OCI-LY1 (cell line): Measurements from ENCODE around the gene CPNE1.
"Not testable (repeated sequence)": the region's sequence is repeated elsewhere in the genome, so short reads cannot be mapped to it uniquely, and the experiment has no call there.

Experiments
- H2AFZ ChIP-seq: fragments of 200-600 bp; sonication (generic), shearing (Covaris generic); 2 replicates; pipeline ENCODE4 v1.6.0; 2014; ENCODE audit warnings: antibody characterized with exemption, mild to moderate bottlenecking, low read length
- H3F3A ChIP-seq: fragments of 200-600 bp; sonication (generic), shearing (Covaris generic); 2 replicates; pipeline ENCODE4 v1.6.0; 2014; ENCODE audit warnings: mild to moderate bottlenecking, antibody characterized with exemption, low read length, moderate library complexity; ENCODE audit not compliant: insufficient read depth
- H3K27ac ChIP-seq: fragments of 200-600 bp; sonication (generic); 2 replicates; pipeline ENCODE4 v1.5.1; 2014; ENCODE audit warnings: low read length, mixed run types, mild to moderate bottlenecking, low read depth; ENCODE audit not compliant: poor library complexity, severe bottlenecking
- H3K27me3 ChIP-seq: fragments of 200-600 bp; sonication (generic); 2 replicates; pipeline ENCODE4 v1.6.0; 2014; ENCODE audit warnings: antibody characterized with exemption, mild to moderate bottlenecking, low read length, moderate library complexity; ENCODE audit not compliant: insufficient read depth
- H3K36me3 ChIP-seq: fragments of 200-600 bp; sonication (generic); 2 replicates; pipeline ENCODE4 v1.6.1; 2014; ENCODE audit warnings: mild to moderate bottlenecking, antibody characterized with exemption, low read length, moderate library complexity, mixed read lengths; ENCODE audit not compliant: insufficient read depth
- H3K4me1 ChIP-seq: fragments of 200-600 bp; sonication (generic); 2 replicates; pipeline ENCODE4 v1.5.1; 2014; ENCODE audit warnings: mild to moderate bottlenecking, low read length, moderate library complexity; ENCODE audit not compliant: insufficient read depth, severe bottlenecking
- H3K4me2 ChIP-seq: fragments of 200-600 bp; sonication (generic), shearing (Covaris generic); 2 replicates; pipeline ENCODE4 v1.6.1; 2014; ENCODE audit warnings: low read length
- H3K4me3 ChIP-seq: fragments of 200-600 bp; sonication (generic); 2 replicates; pipeline ENCODE4 v1.5.1; 2014; ENCODE audit warnings: low read length, low read depth, mild to moderate bottlenecking, mixed read lengths; ENCODE audit not compliant: poor library complexity, severe bottlenecking
- H3K79me2 ChIP-seq: fragments of 200-600 bp; shearing (Covaris generic); 2 replicates; pipeline ENCODE4 v1.6.1; 2016; ENCODE audit warnings: mixed run types, low read length, mixed read lengths; ENCODE audit not compliant: insufficient read depth
- H3K9ac ChIP-seq: fragments of 200-600 bp; sonication (generic), shearing (Covaris generic); 2 replicates; pipeline ENCODE4 v1.6.1; 2014; ENCODE audit warnings: mild to moderate bottlenecking, low read length, mixed read lengths
- H3K9me2 ChIP-seq: fragments of 200-600 bp; sonication (generic), shearing (Covaris generic); 2 replicates; pipeline ENCODE4 v1.6.1; 2014; ENCODE audit warnings: low read depth, mild to moderate bottlenecking, low read length, mixed read lengths
- H3K9me3 ChIP-seq: fragments of 200-600 bp; shearing (Covaris generic); 2 replicates; pipeline ENCODE4 v1.6.1; 2014; ENCODE audit warnings: low read length, mixed read lengths
- H4K20me1 ChIP-seq: fragments of 200-600 bp; sonication (generic), shearing (Covaris generic); 2 replicates; pipeline ENCODE4 v1.6.0; 2016; ENCODE audit warnings: mild to moderate bottlenecking, low read length; ENCODE audit not compliant: insufficient read depth
- EZH2 ChIP-seq: fragments of 200-600 bp; sonication (generic), shearing (Covaris generic); IDR thresholded peaks from 2 replicates; pipeline ENCODE4 v1.8.0; 2017; ENCODE audit warnings: borderline replicate concordance, mixed run types, mild to moderate bottlenecking, antibody characterized with exemption, low read length, moderate library complexity, mixed read lengths
- TF ChIP-seq, protein P1 (sequence below): fragments of 200-600 bp; sonication (generic), shearing (Covaris generic); IDR thresholded peaks from 2 replicates; pipeline ENCODE4 v1.5.1; 2017; ENCODE audit warnings: mild to moderate bottlenecking, antibody characterized with exemption, low read length, moderate library complexity, mixed read lengths

The CPNE1 gene

DNA sequence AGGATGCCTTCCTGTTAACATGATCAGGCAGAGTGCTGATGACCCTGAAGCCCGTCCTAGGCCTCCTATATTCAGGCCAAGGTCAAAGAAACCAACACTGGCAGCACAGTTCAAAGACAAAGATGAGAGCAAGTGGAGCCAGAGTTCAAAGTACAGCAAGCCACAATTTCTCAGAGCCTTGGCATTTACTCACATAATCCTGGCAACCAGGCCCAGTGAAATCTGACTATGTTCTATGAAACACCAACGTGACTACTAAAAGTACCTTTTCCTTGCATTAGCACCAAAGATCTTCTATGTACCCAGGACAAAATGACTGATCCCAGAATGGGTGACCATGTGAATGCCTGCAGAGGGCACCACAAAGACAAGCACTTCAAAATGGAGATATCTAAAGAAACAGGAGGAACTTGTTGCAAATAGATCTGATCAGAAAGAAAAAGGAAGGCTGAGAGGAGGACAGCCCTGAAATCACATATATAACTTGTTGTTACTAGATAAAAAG, 30.6 kb upstream of the CPNE1 start:
- Histone ChIP-seq H4K20me1 (no peaks in the 10 kb centered on the region), H3K27me3 (no peaks in the 10 kb centered on the region), H3K36me3 (peaks cover 18% of the 10 kb centered on the region; the same call in 1 of the 2 replicates), H3K27ac (no peak overlapping the region), H3K9ac (no peak overlapping the region), H3K9me2 (no peaks in the 10 kb centered on the region), H3K4me2 (no peak overlapping the region), H3K4me3 (no peak overlapping the region), H3F3A (0 out of 2 replicates have a peak, but pooled peaks cover 4% of the 10 kb centered on the region), H3K9me3 (no peaks in the 10 kb centered on the region), H3K4me1 (peaks cover 19% of the 10 kb centered on the region), H3K79me2 (no peaks in the 10 kb centered on the region; the same call in 1 of the 2 replicates), H2AFZ (no peak overlapping the region)
- TF ChIP-seq, protein P1, sequence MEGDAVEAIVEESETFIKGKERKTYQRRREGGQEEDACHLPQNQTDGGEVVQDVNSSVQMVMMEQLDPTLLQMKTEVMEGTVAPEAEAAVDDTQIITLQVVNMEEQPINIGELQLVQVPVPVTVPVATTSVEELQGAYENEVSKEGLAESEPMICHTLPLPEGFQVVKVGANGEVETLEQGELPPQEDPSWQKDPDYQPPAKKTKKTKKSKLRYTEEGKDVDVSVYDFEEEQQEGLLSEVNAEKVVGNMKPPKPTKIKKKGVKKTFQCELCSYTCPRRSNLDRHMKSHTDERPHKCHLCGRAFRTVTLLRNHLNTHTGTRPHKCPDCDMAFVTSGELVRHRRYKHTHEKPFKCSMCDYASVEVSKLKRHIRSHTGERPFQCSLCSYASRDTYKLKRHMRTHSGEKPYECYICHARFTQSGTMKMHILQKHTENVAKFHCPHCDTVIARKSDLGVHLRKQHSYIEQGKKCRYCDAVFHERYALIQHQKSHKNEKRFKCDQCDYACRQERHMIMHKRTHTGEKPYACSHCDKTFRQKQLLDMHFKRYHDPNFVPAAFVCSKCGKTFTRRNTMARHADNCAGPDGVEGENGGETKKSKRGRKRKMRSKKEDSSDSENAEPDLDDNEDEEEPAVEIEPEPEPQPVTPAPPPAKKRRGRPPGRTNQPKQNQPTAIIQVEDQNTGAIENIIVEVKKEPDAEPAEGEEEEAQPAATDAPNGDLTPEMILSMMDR: no peak
- no peak for TF ChIP-seq EZH2

DNA sequence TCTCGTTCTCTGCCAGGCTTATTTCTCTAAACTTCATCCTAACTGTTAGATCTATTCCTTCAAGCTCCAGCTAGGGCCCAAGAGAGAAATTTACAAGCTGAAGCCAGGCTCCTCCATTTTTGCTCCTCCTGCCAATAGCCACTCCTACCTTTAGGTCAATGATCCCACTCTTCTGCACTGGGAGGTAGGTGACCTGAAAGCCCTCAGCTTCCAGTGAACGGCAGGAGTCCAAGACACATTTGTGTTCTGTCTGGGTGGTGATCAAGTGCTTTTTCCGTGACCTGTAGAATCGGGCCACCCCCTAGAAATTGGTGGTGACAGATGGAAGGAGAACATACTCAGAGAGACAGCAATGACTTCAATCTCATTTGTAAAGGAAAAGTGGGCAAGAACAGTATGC, 25.6 kb upstream of the CPNE1 start:
- Histone ChIP-seq H3F3A (0 out of 2 replicates have a peak, but pooled peaks cover 4% of the 10 kb centered on the region), H4K20me1 (no peaks in the 10 kb centered on the region), H3K4me2 (no peak overlapping the region), H3K9ac (no peak overlapping the region), H3K27me3 (no peaks in the 10 kb centered on the region), H3K4me1 (no peaks in the 10 kb centered on the region), H3K27ac (no peak overlapping the region), H3K9me3 (no peaks in the 10 kb centered on the region), H3K79me2 (no peaks in the 10 kb centered on the region), H3K4me3 (no peak overlapping the region), H3K9me2 (no peaks in the 10 kb centered on the region), H3K36me3 (peaks cover 41% of the 10 kb centered on the region), H2AFZ (no peak overlapping the region)
- no peak for TF ChIP-seq EZH2
- TF ChIP-seq, protein P1: no peak

DNA sequence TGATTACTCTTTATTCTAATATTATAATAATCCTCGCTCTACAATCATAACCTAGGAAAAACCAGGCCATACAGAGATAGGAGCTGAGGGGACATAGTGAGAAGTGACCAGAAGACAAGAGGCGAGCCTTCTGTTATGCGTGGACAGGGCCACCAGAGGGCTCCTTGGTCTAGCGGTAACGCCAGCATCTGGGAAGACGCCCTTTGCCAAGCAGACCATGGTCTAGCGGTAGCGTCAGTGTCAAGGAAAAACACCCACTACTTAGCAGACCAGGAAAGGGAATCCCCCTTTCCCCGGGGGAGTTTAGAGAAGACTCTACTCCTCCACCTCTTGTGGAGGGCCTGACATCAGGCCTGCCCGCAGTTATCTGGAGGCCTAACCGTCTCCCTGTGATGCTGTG, 22.2 kb upstream of the CPNE1 start:
- H3K9me3 ChIP-seq, H3K4me1 ChIP-seq, H3K4me2 ChIP-seq, H3K27me3 ChIP-seq, H3K9ac ChIP-seq, H3F3A ChIP-seq, H3K4me3 ChIP-seq, H3K9me2 ChIP-seq, H2AFZ ChIP-seq, H3K27ac ChIP-seq, H4K20me1 ChIP-seq, H3K79me2 ChIP-seq: not testable (repeated sequence)
- peaks cover 42% of the 10 kb centered on the region for H3K36me3 ChIP-seq
- TF ChIP-seq, protein P1: peak; percentile 11; the same call in 1 of the 2 replicates

DNA sequence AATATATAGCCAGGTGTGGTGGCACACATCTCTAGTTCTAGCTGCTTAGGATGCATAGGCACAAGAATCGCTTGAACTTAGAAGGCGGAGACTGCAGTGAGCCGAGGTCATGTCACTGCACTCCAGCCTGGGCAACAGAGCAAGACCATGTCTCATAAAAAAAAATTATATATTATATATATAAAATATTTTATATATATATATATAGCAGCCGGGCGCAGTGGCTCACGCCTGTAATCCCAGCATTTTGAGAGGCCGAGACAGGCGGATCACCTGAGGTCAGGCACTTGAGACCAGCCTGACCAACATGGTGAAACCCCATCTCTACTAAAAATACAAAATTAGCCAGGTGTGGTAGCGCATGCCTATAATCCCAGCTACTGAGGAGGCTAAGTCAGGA, 20.7 kb upstream of the CPNE1 start:
- not testable (repeated sequence) for H3K4me2 ChIP-seq, H4K20me1 ChIP-seq, H3F3A ChIP-seq, H3K27ac ChIP-seq, H3K27me3 ChIP-seq, H3K9ac ChIP-seq, H3K79me2 ChIP-seq, H3K9me2 ChIP-seq, H3K4me1 ChIP-seq, H2AFZ ChIP-seq, H3K9me3 ChIP-seq, H3K4me3 ChIP-seq
- peaks cover 37% of the 10 kb centered on the region for H3K36me3 ChIP-seq
